ENCODE data around the gene EPN3.
A peak's percentile ranks its signal among the peaks of the same experiment; 100 is the strongest.

Gene EPN3

GRCh38 chr17:50508573-50509460 is 23.7 kb upstream of the EPN3 start:
- peak overlapping the region; percentile 48 for H3K4me3 ChIP-seq (ENCODE audit: low read depth, low read length)
- DNase-seq (ENCODE audit: low read depth): no peak

- DNase-seq (ENCODE audit: low read depth): no peak
These were observed 21.5 kb upstream of the EPN3 start for GRCh38 chr17:50511058-50511457.

GRCh38 chr17:50513495-50513894 is 19.0 kb upstream of the EPN3 start:
- no peak overlapping the region for H3K4me3 ChIP-seq (ENCODE audit: low read depth, low read length)
- no peak for DNase-seq (ENCODE audit: low read depth)

More at GRCh38 chr17:50511058-50511457, 21.5 kb upstream of the EPN3 start:
- no peak overlapping the region for H3K4me3 ChIP-seq (ENCODE audit: low read depth, low read length)

DNA sequence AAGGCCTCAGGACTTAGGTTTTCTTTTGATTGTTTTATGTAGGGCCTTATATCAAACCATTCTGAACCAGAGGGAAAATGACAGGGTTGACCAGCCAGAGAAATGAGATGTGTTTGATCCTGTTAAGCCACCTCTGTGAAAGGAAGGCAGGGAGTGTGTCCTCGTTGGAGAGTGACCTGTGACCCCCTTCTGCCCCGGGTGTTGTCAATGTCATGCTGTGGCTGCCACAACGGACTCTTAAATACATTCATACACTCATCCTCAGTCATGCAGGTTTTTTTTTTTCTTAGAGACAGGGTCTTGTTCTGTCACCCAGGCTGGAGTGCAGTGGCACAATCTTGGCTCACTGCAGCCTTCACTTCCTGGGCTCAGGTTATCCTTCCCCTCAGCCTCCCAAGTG is 18.1 kb upstream of the EPN3 start:
- H3K4me3 ChIP-seq (ENCODE audit: low read depth, low read length): no peak overlapping the region
- DNase-seq (ENCODE audit: low read depth): no peak

GRCh38 chr17:50514936-50515702 is 17.4 kb upstream of the EPN3 start:
- DNase-seq (ENCODE audit: low read depth): peak; percentile 79

GRCh38 chr17:50517011-50517410 is 15.5 kb upstream of the EPN3 start:
- no peak overlapping the region for H3K4me3 ChIP-seq (ENCODE audit: low read depth, low read length)
- DNase-seq (ENCODE audit: low read depth): no peak

More at GRCh38 chr17:50514936-50515702, 17.4 kb upstream of the EPN3 start:
- no peak overlapping the region for H3K4me3 ChIP-seq (ENCODE audit: low read depth, low read length)

DNA sequence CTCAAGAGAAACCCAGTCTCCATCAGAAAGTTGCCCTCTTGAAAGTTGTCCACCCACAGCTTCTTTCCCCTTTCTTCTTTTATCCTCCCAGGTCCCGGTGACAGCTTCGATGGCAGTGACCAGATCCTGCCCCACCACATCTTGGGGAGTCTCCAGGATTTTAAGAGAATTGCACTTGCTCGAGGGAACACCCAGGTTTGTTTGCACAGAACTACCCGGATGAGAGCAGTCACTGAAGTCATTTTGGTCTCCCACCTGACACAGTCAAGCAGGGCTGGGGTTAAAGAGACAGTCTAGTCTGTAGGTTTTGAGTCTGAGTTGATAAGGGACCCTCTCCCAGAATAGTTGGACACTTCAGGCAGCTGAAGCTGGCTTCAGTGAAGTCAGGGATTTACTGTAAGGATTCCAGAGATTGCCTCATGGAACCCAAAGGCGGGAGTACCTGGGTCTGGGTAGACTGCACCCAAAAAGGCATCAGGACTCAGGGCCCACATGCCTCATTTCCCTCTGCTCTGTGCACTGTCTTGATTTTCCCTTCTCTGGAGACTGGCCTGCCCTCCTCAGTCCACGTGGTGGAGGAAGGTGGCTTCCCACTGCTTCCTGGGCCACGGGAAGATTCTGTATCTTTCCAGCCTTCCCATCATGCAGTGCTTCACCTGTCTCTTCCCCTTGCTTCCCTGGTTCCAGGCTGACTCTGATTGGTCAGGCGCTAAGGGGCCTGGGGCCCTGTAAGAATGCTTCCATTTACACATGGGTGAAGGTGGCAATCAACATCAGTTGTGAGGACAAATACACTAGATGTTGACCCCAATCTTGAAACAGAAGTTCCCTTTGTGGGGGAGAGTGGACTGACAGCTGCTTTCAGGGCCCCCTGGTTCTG is 14.8 kb upstream of the EPN3 start:
- no peak for DNase-seq (ENCODE audit: low read depth)
- H3K4me3 ChIP-seq (ENCODE audit: low read depth, low read length): no peak overlapping the region

DNA sequence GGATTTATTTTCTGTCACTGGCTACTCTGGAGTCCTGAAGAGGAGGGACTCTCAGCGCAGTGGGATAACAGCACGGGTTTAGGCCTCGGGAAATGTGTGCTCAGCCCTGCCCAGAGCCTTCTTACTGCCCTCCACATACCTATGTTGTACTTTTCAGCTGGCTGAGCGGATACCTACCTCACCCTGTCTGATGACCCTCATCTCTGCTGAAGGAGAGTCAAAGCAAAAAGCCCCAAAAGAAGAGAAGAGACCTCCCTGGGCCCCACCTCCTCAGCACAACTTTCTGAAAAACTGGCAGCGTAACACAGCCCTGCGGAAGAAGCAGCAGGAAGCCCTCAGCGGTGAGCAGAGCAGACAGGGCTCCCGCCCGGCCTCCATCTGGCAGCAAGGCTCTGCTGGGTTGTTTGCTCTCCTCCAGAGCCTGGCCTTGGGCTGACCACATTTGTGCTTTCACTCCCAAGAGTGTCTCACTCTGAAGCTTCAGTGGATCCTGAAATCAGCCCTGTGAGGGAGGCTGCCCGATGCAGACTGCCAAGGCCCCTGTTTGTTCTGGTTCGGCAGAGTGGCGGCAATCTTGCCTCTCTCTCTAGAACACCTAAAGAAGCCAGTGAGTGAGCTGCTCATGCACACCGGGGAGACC is 14.0 kb upstream of the EPN3 start:
- no peak for DNase-seq (ENCODE audit: low read depth)
- no peak overlapping the region for H3K4me3 ChIP-seq (ENCODE audit: low read depth, low read length)

GRCh38 chr17:50519141-50519834 is 13.2 kb upstream of the EPN3 start:
- DNase-seq (ENCODE audit: low read depth): no peak
- H3K4me3 ChIP-seq (ENCODE audit: low read depth, low read length): no peak overlapping the region

DNA sequence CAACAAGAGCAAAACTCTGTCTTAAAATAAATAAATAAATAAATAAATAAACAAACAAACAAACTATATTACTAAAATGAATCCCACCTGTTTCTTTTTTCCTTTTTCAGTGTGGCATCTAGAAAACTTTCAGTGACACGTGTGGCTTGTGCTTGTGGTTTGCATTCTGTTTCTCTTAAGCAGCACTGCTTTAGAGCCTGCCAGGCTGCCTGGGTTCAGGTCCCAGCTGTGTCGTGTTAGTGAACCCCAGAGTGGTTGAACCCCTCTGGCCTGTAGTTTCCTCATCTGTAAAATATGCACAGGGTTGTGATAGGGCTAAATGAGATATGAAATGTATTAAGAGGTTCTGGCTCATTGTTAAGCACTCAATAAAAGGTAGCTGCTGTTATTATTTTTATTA is 12.1 kb upstream of the EPN3 start:
- no peak overlapping the region for H3K4me3 ChIP-seq (ENCODE audit: low read depth, low read length)
- DNase-seq (ENCODE audit: low read depth): no peak

DNA sequence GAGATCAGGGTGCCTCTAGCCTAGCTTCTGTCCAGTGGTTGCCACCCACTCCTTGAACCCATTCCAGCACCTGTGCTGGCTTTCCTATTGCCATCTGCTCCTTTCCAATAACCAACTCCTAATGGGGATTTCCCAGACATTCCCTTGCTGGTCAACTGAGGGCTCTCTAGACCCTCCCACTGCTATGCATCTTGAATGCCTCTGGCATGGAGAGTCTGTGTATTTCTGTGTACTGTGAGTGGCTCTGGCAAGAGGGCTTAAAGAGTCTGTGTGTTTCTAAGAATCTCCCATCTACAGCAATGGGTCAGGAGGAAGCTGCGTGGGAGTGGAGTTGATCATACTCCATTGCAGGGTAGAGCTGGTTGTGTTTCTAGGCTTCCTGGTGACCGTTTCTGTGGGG is 11.0 kb upstream of the EPN3 start:
- no peak for DNase-seq (ENCODE audit: low read depth)
- no peak overlapping the region for H3K4me3 ChIP-seq (ENCODE audit: low read depth, low read length)

- DNase-seq (ENCODE audit: low read depth): no peak
- no peak overlapping the region for H3K4me3 ChIP-seq (ENCODE audit: low read depth, low read length)
These were observed 9.8 kb upstream of the EPN3 start for GRCh38 chr17:50522766-50523165.

DNA sequence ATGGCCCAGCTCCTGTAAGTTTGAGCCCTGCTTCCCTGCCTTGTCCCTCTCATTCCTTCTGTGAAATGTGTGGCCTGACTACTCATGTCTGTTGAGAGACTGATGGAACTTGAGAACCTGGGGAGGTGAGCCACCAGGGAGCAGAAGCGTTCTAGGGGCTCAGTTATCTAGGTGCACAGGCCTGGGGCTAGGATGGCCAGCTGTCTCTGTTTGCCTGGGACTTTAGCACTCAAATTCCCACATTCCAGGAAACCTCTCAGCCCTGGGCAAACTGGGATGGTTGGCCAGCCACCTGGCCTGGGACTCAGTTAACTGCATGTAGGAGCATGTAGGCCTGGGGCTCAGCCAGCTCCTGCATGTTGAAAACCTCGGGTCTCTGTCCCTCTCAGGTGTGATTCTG is 9.3 kb upstream of the EPN3 start:
- no peak for DNase-seq (ENCODE audit: low read depth)

DNA sequence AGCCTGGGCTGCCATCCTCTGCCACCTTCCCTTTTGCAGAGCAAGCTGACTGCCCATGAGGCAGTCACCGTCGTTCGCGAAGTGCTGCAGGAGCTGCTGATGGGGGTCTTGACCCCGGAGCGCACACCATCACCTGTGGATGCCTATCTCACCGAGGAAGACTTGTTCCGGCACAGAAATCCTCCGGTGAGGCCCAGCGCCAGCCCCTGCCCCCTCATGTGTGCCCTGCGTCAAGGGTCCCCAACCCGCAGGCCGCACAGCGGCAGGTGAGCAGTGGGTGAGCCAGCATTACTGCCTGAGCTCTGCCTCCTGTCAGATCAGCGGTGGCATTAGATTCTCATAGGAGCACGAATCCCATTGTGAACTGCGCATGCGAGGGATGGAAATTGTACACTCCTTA is 7.7 kb upstream of the EPN3 start:
- no peak for DNase-seq (ENCODE audit: low read depth)

More for the DNA sequence above, 9.3 kb upstream of the EPN3 start:
- no peak overlapping the region for H3K4me3 ChIP-seq (ENCODE audit: low read depth, low read length)

GRCh38 chr17:50527155-50527762 is 5.3 kb upstream of the EPN3 start:
- H3K4me3 ChIP-seq (ENCODE audit: low read depth, low read length): no peak overlapping the region
- no peak for DNase-seq (ENCODE audit: low read depth)

More for the DNA sequence above, 7.7 kb upstream of the EPN3 start:
- H3K4me3 ChIP-seq (ENCODE audit: low read depth, low read length): no peak overlapping the region

DNA sequence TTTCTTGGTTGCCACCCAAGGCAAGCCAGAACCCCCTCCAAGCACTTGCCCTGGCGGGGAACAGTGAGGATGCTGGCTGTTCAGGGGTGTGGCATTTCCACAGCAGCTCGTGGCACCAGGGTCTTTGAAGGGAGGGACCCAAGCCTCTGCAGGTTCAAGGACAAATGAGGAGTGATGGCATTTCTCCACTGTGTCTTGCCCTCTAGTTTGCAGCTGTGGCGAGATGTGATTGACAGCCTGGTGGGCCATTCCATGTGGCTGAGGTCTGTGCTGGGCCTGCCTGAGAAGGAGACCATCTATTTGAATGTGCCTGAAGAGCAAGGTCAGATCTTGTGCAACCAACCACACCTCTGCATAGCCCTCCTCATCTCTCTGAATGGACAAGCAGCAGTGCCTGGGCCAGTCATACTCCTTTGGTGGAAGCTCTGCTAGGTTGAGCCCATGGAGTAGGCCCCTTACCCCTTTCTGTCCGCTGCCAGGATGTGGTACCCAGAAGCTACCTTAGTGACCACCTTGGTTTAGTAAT is 4.5 kb upstream of the EPN3 start:
- no peak overlapping the region for H3K4me3 ChIP-seq (ENCODE audit: low read depth, low read length)
- no peak for DNase-seq (ENCODE audit: low read depth)

- no peak for DNase-seq (ENCODE audit: low read depth)
- no peak overlapping the region for H3K4me3 ChIP-seq (ENCODE audit: low read depth, low read length)
These were observed 2.7 kb upstream of the EPN3 start for GRCh38 chr17:50529849-50530248.

DNA sequence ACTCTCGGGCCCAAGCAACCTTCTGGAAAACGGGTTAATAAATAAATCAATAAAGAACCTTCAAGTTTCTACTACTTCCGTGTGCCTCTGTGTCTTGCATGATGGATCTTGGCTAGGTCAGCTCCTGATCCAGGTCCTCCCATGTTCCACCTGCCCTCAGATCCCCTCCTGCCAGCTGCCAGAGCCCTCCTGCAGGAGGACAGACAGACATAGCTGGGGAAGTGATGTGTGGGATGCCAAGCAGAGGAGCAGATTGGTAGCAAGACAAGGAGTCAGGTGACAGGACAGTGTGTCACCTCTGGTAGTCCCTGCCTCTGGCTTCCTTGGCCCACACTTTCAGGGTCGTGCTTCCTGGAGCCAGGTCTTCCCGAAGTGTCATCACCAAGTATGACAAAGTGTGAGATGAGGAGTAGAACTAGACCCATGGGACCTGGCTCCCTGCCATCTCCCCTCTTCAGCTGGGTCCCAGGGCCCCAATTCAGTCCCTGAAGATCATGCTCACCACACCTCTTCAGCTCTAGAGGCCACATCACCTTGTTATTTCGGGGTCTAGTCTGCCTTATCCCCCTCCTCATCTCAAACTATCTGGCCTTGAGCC is 1.0 kb upstream of the EPN3 start:
- no peak overlapping the region for H3K4me3 ChIP-seq (ENCODE audit: low read depth, low read length)
- no peak for DNase-seq (ENCODE audit: low read depth)
